ENCODE measurements around the gene C4BPA. TPM values are rescaled to one million over a fixed set of nuclear protein-coding genes. Genes with fewer than 3 reads are reported as not detected.

C4BPA gene
- total RNA-seq, 6 experiments from 2014 or later: not detected

GRCh38 chr1:207077012-207077411, 27.0 kb upstream of the C4BPA start:
- H3K27me3 Mint-ChIP-seq (ENCODE audit: insufficient read depth): no peaks in the 10 kb centered on the region; the same call in 1 of the 2 replicates
- H3K4me3 Mint-ChIP-seq: no peak overlapping the region
- no peaks in the 10 kb centered on the region for H3K36me3 Mint-ChIP-seq (ENCODE audit: low read depth)
- TF ChIP-seq CTCF (IDR thresholded peaks at IDR 0.05): no peak
- no peak for DNase-seq
- no peaks in the 10 kb centered on the region for H3K9me3 Mint-ChIP-seq
- H3K27ac Mint-ChIP-seq: no peak overlapping the region
- H3K4me1 Mint-ChIP-seq (ENCODE audit: low read depth): peaks cover 37% of the 10 kb centered on the region

GRCh38 chr1:207077470-207078377, 26.3 kb upstream of the C4BPA start:
- TF ChIP-seq CTCF (IDR thresholded peaks at IDR 0.05): peak; percentile 93
- H3K27me3 Mint-ChIP-seq (ENCODE audit: insufficient read depth): no peaks in the 10 kb centered on the region; the same call in 1 of the 2 replicates
- H3K36me3 Mint-ChIP-seq (ENCODE audit: low read depth): no peaks in the 10 kb centered on the region
- peak; percentile 78 for DNase-seq
- no peak overlapping the region for H3K4me3 Mint-ChIP-seq
- no peak overlapping the region for H3K27ac Mint-ChIP-seq
- no peaks in the 10 kb centered on the region for H3K9me3 Mint-ChIP-seq
- peaks cover 37% of the 10 kb centered on the region for H3K4me1 Mint-ChIP-seq (ENCODE audit: low read depth)

GRCh38 chr1:207078578-207079132, 25.4 kb upstream of the C4BPA start:
- DNase-seq: no peak
- Mint-ChIP-seq H3K9me3 (no peaks in the 10 kb centered on the region), H3K36me3 (ENCODE audit: low read depth) (no peaks in the 10 kb centered on the region), H3K27ac (no peak overlapping the region), H3K4me1 (ENCODE audit: low read depth) (peaks cover 37% of the 10 kb centered on the region), H3K27me3 (ENCODE audit: insufficient read depth) (no peaks in the 10 kb centered on the region; the same call in 1 of the 2 replicates), H3K4me3 (no peak overlapping the region)
- no peak for TF ChIP-seq CTCF (IDR thresholded peaks at IDR 0.05)

GRCh38 chr1:207079706-207080241, 24.3 kb upstream of the C4BPA start:
- DNase-seq: no peak
- Mint-ChIP-seq H3K27me3 (ENCODE audit: insufficient read depth) (no peaks in the 10 kb centered on the region; the same call in 1 of the 2 replicates), H3K4me1 (ENCODE audit: low read depth) (peaks cover 38% of the 10 kb centered on the region), H3K36me3 (ENCODE audit: low read depth) (no peaks in the 10 kb centered on the region), H3K27ac (no peak overlapping the region), H3K4me3 (no peak overlapping the region), H3K9me3 (no peaks in the 10 kb centered on the region)
- TF ChIP-seq CTCF (IDR thresholded peaks at IDR 0.05): no peak

- Mint-ChIP-seq H3K27me3 (ENCODE audit: insufficient read depth) (no peaks in the 10 kb centered on the region; the same call in 1 of the 2 replicates), H3K4me1 (ENCODE audit: low read depth) (peaks cover 48% of the 10 kb centered on the region), H3K27ac (no peak overlapping the region), H3K9me3 (no peaks in the 10 kb centered on the region), H3K36me3 (ENCODE audit: low read depth) (no peaks in the 10 kb centered on the region), H3K4me3 (no peak overlapping the region)
- DNase-seq: no peak
- no peak for TF ChIP-seq CTCF (IDR thresholded peaks at IDR 0.05)
Measured at GRCh38 chr1:207081088-207081487, 22.9 kb upstream of the C4BPA start.

All from HFFc6 (cell line).